Upper lobe of left lung (tissue), 4 donors: Measurements from ENCODE around the gene SEPTIN14.
"Not testable (repeated sequence)": the region's sequence is repeated elsewhere in the genome, so short reads cannot be mapped to it uniquely, and the experiment has no call there.

Experiments
- POLR2A ChIP-seq, 4 donors: fragments of 450-650 bp; IDR thresholded peaks; one replicate each; pipeline ENCODE4 v1.5.1; 2016 to 2017; ENCODE audit warnings: antibody characterized with exemption in 4 of 4, mild to moderate bottlenecking in 2 of 4
- TF ChIP-seq, protein P1 (sequence below), 6 experiments: fragments of 450-650 bp in 4 of 6; fragments of 200-600 bp in 2 of 6; sonication (generic) in 2 of 6; IDR thresholded peaks; one replicate each; pipeline ENCODE4 v1.5.1; 2016 to 2019; ENCODE audit warnings: antibody characterized with exemption in 6 of 6

DNA sequence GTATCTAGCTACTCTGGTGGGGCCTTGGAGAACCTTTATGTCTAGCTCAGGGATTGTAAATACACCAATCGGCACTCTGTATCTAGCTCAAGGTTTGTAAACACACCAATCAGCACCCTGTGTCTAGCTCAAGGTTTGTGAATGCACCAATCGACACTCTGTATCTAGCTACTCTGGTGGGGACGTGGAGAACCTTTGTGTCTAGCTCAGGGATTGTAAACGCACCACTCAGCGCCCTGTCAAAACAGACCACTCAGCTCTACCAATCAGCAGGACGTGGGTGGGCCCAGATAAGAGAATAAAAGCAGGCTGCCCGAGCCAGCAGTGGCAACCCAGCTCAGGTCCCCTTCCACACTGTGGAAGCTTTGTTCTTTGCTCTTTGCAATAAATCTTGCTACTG lies 6.4 kb upstream of the SEPTIN14 start:
- TF ChIP-seq, protein P1, sequence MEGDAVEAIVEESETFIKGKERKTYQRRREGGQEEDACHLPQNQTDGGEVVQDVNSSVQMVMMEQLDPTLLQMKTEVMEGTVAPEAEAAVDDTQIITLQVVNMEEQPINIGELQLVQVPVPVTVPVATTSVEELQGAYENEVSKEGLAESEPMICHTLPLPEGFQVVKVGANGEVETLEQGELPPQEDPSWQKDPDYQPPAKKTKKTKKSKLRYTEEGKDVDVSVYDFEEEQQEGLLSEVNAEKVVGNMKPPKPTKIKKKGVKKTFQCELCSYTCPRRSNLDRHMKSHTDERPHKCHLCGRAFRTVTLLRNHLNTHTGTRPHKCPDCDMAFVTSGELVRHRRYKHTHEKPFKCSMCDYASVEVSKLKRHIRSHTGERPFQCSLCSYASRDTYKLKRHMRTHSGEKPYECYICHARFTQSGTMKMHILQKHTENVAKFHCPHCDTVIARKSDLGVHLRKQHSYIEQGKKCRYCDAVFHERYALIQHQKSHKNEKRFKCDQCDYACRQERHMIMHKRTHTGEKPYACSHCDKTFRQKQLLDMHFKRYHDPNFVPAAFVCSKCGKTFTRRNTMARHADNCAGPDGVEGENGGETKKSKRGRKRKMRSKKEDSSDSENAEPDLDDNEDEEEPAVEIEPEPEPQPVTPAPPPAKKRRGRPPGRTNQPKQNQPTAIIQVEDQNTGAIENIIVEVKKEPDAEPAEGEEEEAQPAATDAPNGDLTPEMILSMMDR (IDR thresholded peaks at IDR 0.05) = not testable (repeated sequence)
- TF ChIP-seq POLR2A (IDR thresholded peaks at IDR 0.05) = not testable (repeated sequence)
